ENCODE measurements around the gene TSPYL2.

- TF ChIP-seq EZH2 (IDR thresholded peaks at IDR 0.05; ENCODE audit: borderline replicate concordance, low read length) = no peak
- TF ChIP-seq CTCF (conservative IDR thresholded peaks at IDR 0.05 in 1 of 2, IDR thresholded peaks at IDR 0.05 in 1 of 2; ENCODE audit: extremely low read depth in 1 of 2, insufficient read depth in 1 of 2, low read depth in 1 of 2, low read length in 2 of 2) = no peak
Observed at GRCh38 chrX:53076671-53077070, 5.5 kb upstream of the TSPYL2 start.
